ENCODE measurements around the gene PLEKHS1. TPM values are rescaled to one million over a fixed set of nuclear protein-coding genes. Genes with fewer than 3 reads are reported as not detected.

PLEKHS1 gene
- not detected in 2 replicates for total RNA-seq (2021)
- long read RNA-seq: 0 reads

- Histone ChIP-seq H3K9ac (ENCODE audit: extremely low read depth, insufficient read length, low read length) (no peak within 1 kb of the TSS), H4K91ac (ENCODE audit: insufficient read length, low read depth, low read length) (no peak within 1 kb of the TSS), H3K23ac (ENCODE audit: insufficient read length, low read depth, low read length) (no peak within 1 kb of the TSS), H2BK20ac (ENCODE audit: low read depth, low read length, poor library complexity, severe bottlenecking) (no peak within 1 kb of the TSS), H3K4ac (ENCODE audit: low read depth, low read length) (no peak within 1 kb of the TSS), H2BK15ac (ENCODE audit: low read depth, low read length) (no peak within 1 kb of the TSS), H3K23me2 (ENCODE audit: insufficient read length, low read depth, low read length, poor library complexity, severe bottlenecking) (no peaks in the 10 kb centered on the region), H3K27me3 (ENCODE audit: insufficient read depth, low read length) (no peaks in the 10 kb centered on the region), H3K14ac (ENCODE audit: insufficient read depth, low read length) (no peak within 1 kb of the TSS), H3K9me3 (ENCODE audit: control insufficient read depth, low read depth, low read length) (no peaks in the 10 kb centered on the region), H3K56ac (ENCODE audit: insufficient read length, low read depth, low read length) (no peak within 1 kb of the TSS), H4K5ac (ENCODE audit: insufficient read length, low read depth, low read length) (no peak within 1 kb of the TSS), H3K18ac (ENCODE audit: insufficient read length, low read depth, low read length) (no peak within 1 kb of the TSS), H3K4me2 (ENCODE audit: insufficient read depth, insufficient read length, low read length) (no peak within 1 kb of the TSS), H3K4me1 (ENCODE audit: insufficient read depth, low read length) (no peaks in the 10 kb centered on the region), H2BK120ac (ENCODE audit: low read depth, low read length, poor library complexity, severe bottlenecking) (no peak within 1 kb of the TSS), H2BK12ac (ENCODE audit: insufficient read length, low read depth, low read length) (no peak within 1 kb of the TSS), H3K27ac (ENCODE audit: insufficient read length, low read depth, low read length) (no peak within 1 kb of the TSS), H3K79me1 (ENCODE audit: insufficient read depth, low read depth, low read length, poor library complexity, severe bottlenecking) (no peaks in the 10 kb centered on the region), H2BK5ac (ENCODE audit: insufficient read length, low read length) (no peak within 1 kb of the TSS), H3K79me2 (ENCODE audit: insufficient read depth, low read length) (no peaks in the 10 kb centered on the region), H3T11ph (ENCODE audit: low read length) (no peak within 1 kb of the TSS), H2AK5ac (ENCODE audit: insufficient read length, low read length) (no peak within 1 kb of the TSS), H2AFZ (ENCODE audit: low read length) (no peak within 1 kb of the TSS), H4K20me1 (ENCODE audit: control insufficient read depth, insufficient read depth, insufficient read length) (no peaks in the 10 kb centered on the region), H4K8ac (replicated peaks; ENCODE audit: insufficient read length, low read depth, low read length) (no peak within 1 kb of the TSS)
- peaks cover 0 to 2% of the 10 kb centered on the region in 2 experiments; a peak in 1 of 4 replicates for H3K4me1 Mint-ChIP-seq
- no CpG with 5 or more reads among the region's 3 CpGs for WGBS (ENCODE audit: extremely low coverage, insufficient read length, low lambda C conversion rate)
- H3K27me3 Mint-ChIP-seq (ENCODE audit: low read depth): peaks cover 4% of the 10 kb centered on the region
- no peak for TF ChIP-seq CTCF (conservative IDR thresholded peaks at IDR 0.05)
- peak within 1 kb of the TSS in 1 of 3 experiments; percentile 40; a peak in 1 of 7 replicates for H3K27ac Mint-ChIP-seq
- DNase-seq: no peak
- H3K9me3 Mint-ChIP-seq: no peaks in the 10 kb centered on the region; a peak in 1 of 5 replicates
- no peak within 1 kb of the TSS for H3K4me3 Mint-ChIP-seq
- H3K36me3 Mint-ChIP-seq (ENCODE audit: insufficient read depth in 1 of 3, low read depth in 3 of 3): no peaks in the 10 kb centered on the region
Observed at GRCh38 chr10:113751181-113751732, at the start of gene PLEKHS1. TSS of gene PLEKHS1 (plus strand) at chr10:113751682. CDS start at chr10:113755278, 3,596 bp downstream.
